ENCODE results near the gene APOE. TPM values are rescaled to one million over a fixed set of nuclear protein-coding genes. Genes with fewer than 3 reads are reported as not detected.

Gene APOE
- total RNA-seq, 1 donor from 2014 or later, result 89.0 TPM

DNA sequence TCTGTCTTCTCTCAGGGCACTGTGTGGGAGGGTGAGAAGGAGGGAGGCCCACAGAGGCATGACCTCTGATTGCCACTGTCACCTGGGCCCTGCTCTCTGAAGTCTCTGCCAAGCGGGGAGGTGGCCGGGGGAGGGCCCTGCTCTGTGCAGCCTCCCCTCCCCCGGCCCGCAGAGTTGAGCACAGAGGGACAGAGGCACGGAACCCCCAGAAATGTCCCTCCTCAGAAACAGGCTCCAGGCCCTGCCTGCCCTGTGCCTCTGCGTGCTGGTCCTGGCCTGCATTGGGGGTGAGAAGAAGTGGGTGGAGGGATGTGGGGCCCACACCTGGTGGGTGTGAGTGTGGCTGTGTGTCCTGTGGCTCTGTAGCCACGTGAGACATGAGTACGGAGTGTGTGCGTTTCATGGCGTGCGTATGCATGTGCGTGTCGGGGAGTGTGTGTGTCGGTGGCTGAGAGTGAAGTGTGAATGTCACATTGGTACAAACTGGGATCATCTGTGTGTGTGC, 36.5 kb downstream of the APOE start, which contains the start of gene APOC4:
Gene APOC4 (plus strand): TSS at position 171 of the 505 bp plus-strand sequence. CDS start 41 bp downstream, at position 212.
- H3K27me3 ChIP-seq (ENCODE audit: control insufficient read depth, insufficient read depth, low read length), result no peaks in the 10 kb centered on the region
- H3K4me3 ChIP-seq (ENCODE audit: low read depth, low read length), result no peak within 1 kb of the TSS
- H3K36me3 ChIP-seq (ENCODE audit: control insufficient read depth, insufficient read depth, low read length), result no peaks in the 10 kb centered on the region
- no peak for DNase-seq (ENCODE audit: low read depth)
- TF ChIP-seq, protein P1, sequence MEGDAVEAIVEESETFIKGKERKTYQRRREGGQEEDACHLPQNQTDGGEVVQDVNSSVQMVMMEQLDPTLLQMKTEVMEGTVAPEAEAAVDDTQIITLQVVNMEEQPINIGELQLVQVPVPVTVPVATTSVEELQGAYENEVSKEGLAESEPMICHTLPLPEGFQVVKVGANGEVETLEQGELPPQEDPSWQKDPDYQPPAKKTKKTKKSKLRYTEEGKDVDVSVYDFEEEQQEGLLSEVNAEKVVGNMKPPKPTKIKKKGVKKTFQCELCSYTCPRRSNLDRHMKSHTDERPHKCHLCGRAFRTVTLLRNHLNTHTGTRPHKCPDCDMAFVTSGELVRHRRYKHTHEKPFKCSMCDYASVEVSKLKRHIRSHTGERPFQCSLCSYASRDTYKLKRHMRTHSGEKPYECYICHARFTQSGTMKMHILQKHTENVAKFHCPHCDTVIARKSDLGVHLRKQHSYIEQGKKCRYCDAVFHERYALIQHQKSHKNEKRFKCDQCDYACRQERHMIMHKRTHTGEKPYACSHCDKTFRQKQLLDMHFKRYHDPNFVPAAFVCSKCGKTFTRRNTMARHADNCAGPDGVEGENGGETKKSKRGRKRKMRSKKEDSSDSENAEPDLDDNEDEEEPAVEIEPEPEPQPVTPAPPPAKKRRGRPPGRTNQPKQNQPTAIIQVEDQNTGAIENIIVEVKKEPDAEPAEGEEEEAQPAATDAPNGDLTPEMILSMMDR (IDR thresholded peaks at IDR 0.05; ENCODE audit: insufficient read depth, low read length, poor library complexity, severe bottlenecking), result no peak

DNA sequence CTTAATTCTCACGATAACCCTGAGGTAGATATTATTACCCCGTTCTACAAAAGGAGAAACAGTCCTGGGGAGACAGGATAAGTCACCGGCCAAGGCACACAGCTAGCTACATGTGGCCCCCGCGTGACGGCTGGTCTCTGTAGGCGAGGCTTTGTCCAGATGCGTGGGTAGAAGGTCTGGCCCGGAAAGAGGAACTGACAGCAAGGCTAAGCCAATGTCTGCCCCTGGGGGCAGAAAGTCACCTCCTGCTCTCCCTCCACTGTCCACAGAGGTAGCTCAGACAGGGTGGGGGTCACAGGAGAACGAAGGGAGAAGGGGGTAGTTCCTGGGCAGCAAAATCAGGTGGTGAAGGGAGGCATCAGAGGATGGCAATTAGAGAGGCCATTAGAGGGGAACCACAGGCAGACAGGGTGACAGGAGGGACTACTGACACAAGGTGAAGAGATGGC, 38.2 kb downstream of the APOE start:
- Histone ChIP-seq H3K27me3 (ENCODE audit: control insufficient read depth, insufficient read depth, low read length) (no peaks in the 10 kb centered on the region), H3K36me3 (ENCODE audit: control insufficient read depth, insufficient read depth, low read length) (no peaks in the 10 kb centered on the region), H3K4me3 (ENCODE audit: low read depth, low read length) (no peak overlapping the region)
- DNase-seq (ENCODE audit: low read depth), result no peak
- TF ChIP-seq, protein P1 (IDR thresholded peaks at IDR 0.05; ENCODE audit: insufficient read depth, low read length, poor library complexity, severe bottlenecking), result no peak

DNA sequence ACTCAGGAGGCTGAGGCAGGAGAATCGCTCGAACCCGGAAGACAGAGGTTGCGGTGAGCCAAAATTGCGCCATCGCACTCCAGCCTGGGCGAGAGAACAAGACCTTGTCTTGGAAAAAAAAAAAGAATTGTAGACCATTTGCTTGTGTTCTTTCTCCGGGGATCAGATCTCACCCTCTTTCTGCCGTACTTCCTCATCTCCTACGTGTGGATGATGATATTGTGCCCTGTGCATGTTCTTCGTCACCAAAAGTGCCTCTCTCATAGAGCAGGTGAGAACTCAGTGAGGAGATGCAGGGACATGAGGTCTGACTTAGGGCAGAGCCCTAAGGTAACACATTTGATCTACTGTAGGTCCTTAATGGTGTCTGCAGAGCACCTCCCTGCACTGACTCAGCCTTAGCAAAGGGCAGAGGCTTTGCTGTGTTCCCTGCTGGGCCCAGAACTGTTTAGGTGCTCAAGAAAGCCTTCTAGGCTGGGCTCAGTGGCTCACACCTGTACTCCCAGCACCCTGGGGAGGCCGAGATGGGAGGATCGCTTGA, 41.5 kb downstream of the APOE start:
- TF ChIP-seq, protein P1 (IDR thresholded peaks at IDR 0.05; ENCODE audit: insufficient read depth, low read length, poor library complexity, severe bottlenecking), result no peak
- no peak for DNase-seq (ENCODE audit: low read depth)
- no peaks in the 10 kb centered on the region for H3K36me3 ChIP-seq (ENCODE audit: control insufficient read depth, insufficient read depth, low read length)
- H3K4me3 ChIP-seq (ENCODE audit: low read depth, low read length), result no peak overlapping the region
- no peaks in the 10 kb centered on the region for H3K27me3 ChIP-seq (ENCODE audit: control insufficient read depth, insufficient read depth, low read length)

DNA sequence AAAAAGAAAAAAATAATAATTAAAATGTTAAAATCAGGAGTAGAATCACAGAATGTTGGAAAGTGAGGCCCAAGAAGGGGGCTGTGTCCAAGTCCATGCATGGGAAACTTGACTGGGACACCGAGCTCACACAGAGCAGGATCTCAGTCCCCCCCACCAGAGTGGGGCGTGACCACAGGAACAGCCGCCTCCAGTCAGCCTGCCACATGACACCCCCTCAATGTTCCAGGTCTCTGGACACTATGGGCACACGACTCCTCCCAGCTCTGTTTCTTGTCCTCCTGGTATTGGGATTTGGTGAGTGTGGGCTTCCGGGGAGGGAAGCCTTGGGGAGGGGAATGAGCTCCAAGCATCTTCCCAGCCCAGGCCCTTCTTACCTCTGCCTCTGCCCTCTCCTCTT, 42.6 kb downstream of the APOE start:
- Histone ChIP-seq H3K4me3 (ENCODE audit: low read depth, low read length) (no peak overlapping the region), H3K27me3 (ENCODE audit: control insufficient read depth, insufficient read depth, low read length) (no peaks in the 10 kb centered on the region), H3K36me3 (ENCODE audit: control insufficient read depth, insufficient read depth, low read length) (no peaks in the 10 kb centered on the region)
- TF ChIP-seq, protein P1 (IDR thresholded peaks at IDR 0.05; ENCODE audit: insufficient read depth, low read length, poor library complexity, severe bottlenecking), result no peak
- no peak for DNase-seq (ENCODE audit: low read depth)

DNA sequence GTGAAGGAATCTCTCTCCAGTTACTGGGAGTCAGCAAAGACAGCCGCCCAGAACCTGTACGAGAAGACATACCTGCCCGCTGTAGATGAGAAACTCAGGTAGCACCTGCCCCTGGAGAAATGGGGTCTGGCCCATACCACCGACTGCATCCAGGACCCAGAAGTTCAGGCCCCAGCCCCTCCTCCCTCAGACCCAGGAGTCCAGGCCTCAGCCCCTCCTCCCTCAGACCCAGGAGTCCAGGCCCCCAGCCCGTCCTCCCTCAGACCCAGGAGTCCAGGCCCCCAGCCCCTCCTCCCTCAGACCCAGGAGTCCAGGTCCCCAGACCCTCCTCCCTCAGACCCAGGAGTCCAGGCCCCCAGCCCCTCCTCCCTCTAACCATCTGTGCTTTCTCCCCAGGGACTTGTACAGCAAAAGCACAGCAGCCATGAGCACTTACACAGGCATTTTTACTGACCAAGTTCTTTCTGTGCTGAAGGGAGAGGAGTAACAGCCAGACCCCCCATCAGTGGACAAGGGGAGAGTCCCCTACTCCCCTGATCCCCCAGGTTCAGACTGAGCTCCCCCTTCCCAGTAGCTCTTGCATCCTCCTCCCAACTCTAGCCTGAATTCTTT, 43.3 kb downstream of the APOE start:
- no peak for DNase-seq (ENCODE audit: low read depth)
- Histone ChIP-seq H3K4me3 (ENCODE audit: low read depth, low read length) (no peak overlapping the region), H3K27me3 (ENCODE audit: control insufficient read depth, insufficient read depth, low read length) (no peaks in the 10 kb centered on the region), H3K36me3 (ENCODE audit: control insufficient read depth, insufficient read depth, low read length) (no peaks in the 10 kb centered on the region)
- TF ChIP-seq, protein P1 (IDR thresholded peaks at IDR 0.05; ENCODE audit: insufficient read depth, low read length, poor library complexity, severe bottlenecking), result no peak

Measured in kidney epithelial cell (primary cell).